Kidney glomerular epithelial cell (primary cell): ENCODE data around the gene TEX52.
A peak's percentile ranks its signal among the peaks of the same experiment; 100 is the strongest.
"Not testable (repeated sequence)": the region's sequence is repeated elsewhere in the genome, so short reads cannot be mapped to it uniquely, and the experiment has no call there.

Experiments
- DNase-seq: peaks from one replicate; lab custom pipeline; 2025; lab: John Stamatoyannopoulos, UW

The TEX52 gene

DNA sequence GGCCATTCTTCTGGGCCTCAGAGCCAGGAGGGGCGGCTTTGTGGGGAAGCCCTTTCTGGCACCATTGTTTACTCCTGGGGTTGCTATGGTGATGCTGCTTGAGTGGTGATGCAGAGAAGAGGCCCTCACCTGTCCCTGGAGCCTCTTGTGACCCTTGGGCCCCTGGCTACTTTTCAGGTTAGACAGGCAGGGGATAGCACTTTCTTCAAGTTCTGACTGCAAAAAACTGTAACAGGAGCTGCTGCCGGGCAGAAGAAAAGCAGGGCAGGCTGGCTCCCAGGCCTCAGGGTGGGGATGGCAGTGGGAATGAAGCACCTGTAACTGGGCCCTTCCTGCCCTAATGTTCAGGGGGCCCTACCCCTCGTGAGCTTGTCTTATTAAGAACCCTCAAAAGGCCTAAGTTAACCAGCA lies at the start of gene TEX52:
TEX52 (minus strand) TSS at position 19 of the 411 bp plus-strand sequence; CDS start at position 6, 13 bp downstream.
- DNase-seq = no peak

DNA sequence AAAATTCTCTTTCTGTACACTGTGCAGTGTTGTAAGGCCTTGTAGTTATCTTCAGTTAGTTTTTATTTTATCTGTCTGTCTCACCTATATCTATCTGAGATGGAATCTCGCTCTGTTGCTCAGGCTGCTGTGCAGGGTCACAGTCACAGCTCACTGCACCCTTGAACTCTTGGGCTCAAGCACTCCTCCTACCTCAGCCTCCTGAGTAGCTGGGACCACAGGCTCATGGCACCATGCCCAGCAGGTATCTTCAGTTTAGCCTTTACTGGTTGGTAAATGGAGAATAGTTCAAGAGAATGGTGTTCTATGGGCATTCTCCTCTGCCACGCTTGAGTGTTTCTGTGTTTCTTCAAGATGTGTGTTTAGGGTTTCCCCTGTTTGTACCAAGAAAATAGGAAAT lies 47.4 kb upstream of the TEX52 start:
- DNase-seq = peak; percentile 61

- no peak for DNase-seq
Measured at GRCh38 chr12:2902272-2902880, 45.5 kb upstream of the TEX52 start.

DNA sequence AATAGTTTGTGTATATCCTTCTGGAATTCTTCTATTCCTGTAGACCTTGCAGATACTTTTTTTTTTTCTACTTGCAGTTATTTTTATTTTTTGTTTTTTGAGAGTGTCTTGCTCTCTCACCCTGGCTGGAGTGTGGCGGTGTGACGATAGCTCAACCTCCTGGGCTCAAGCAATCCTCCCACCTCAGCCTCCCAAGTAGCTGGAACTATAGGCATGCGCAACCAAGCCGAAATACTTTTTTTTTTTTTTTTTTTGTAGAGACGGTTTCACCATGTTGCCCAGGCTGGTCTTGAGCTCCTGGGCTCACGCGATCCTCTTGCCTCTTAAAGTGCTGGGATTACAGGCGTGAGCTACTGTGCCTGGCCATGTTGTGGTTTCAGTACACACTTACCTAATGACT lies 43.8 kb upstream of the TEX52 start:
- DNase-seq = no peak

DNA sequence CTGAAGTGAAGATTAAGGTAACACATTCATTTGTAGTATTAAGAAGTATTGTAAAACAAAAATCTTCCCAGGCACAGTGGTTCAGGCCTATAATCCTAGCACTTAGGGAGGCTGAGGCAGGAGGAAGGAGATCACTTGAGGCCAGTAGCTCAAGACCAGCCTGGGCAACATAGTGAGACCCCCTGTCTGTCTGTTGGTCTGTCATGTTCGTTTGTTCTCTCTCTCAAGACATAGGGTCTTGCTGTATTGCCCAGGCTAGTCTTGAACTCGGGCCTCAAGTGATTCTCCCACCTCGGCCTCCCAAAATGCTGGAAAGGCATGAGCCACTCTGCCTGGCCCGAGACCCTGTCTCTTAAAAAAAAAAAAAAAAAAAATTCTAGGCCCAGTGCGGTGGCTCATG lies 40.6 kb upstream of the TEX52 start:
- no peak for DNase-seq

GRCh38 chr12:2895511-2895910 lies 38.7 kb upstream of the TEX52 start:
- DNase-seq = no peak

DNA sequence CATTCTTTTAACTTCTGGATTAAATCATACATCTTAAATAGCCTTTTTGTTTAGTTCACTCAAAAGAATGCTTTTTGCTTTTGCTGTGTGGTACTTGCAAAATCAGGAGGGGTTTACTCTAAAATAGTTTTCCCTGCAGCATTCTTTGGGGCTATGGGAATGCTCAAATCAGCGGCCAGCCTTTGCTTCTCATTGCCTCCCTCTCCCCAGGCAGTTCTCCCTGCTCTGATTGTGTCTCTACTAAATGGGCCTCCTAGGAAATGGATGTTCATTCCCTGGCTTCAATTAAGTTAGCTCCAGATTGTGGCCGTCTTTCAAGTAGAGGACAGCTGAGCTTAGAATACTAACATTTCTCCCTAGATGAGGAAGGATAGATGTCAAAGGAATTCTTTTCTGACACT lies 38.2 kb upstream of the TEX52 start:
- DNase-seq = no peak

DNA sequence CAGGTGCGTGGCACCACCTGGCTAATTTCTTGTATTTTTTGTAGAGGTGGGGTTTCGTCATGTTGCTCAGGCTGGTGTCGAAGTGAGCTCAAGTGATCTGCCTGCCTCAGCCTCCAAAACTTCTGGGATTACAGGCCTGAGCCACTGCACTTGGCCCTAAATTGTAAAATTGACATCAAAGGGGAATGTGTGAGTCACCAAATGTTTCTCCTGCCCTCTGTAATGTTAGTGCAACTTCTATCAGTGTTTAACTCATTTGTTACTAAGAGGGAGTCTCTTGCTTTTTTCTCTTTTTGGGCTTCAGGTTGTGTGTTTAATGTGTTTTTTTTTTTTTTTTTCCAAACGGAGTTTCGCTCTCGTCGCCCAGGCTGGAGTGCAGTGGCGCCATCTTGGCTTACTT lies 36.2 kb upstream of the TEX52 start:
- DNase-seq = peak; percentile 15

DNA sequence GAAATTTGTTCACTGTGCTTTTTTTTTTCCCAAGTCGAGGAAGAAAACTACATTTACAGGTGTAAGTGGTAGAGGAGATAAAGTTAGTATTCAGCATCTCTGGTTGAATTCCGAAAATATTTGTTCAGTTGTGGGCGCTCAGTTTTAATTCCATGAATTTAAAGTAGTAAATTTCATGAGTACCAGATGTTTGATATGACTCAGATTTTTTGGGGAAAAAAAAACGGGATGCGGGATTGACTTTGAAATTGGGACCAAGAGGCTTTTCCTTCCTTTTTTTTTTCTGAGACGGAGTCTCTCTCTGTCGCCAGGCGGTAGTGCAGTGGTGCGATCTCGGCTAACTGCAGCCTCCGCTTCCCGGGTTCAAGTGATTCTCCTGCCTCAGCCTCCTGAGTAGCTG lies 35.4 kb upstream of the TEX52 start:
- DNase-seq = no peak

GRCh38 chr12:2891240-2892053 lies 34.6 kb upstream of the TEX52 start:
- peak; percentile 23 for DNase-seq

DNA sequence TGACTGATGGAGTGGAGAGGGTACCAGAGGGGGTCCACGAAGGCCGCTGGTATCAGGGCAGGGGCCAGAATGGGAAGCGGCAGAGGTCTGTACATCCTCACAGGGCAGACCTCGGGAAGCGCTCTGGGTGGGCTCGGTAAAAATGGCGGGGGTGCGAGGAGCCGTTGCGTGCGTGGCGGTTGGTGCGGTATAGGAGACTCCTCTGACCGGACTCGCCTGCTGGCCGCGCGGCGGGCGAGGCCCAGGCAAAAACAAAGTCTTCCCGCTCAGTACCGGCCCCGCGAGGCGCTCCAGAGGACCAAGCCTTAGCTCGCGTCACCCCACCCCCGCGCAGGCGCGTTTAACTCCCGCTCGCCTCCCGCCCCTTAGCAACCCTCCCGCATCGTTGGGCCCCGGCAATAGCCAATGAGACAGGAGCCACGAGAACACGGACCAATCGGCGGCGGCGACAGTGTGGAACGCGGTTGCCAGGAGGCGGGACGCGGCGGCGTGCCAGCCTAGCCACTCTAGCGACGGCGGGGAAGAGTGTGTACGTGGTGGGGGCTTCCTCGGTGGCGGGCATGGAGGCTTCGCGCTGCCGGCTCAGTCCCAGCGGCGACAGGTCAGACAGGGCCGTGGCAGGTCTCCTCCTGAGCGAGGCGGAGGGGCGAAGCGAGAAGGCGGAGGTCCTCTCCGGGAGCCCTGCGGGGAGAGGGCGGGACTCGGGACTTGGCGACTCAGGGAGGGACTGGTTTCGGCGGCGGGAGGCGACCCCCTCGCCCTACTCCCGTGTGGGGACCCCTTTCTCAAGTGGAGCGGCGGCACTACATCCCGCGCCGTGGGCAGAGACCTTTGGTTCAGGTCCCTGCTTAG lies 33.8 kb upstream of the TEX52 start, which contains the start of gene TULP3:
TULP3 (plus strand) TSS at position 504 of the 852 bp plus-strand sequence; CDS start at position 561, 57 bp downstream.
- DNase-seq = peak; percentile 95

DNA sequence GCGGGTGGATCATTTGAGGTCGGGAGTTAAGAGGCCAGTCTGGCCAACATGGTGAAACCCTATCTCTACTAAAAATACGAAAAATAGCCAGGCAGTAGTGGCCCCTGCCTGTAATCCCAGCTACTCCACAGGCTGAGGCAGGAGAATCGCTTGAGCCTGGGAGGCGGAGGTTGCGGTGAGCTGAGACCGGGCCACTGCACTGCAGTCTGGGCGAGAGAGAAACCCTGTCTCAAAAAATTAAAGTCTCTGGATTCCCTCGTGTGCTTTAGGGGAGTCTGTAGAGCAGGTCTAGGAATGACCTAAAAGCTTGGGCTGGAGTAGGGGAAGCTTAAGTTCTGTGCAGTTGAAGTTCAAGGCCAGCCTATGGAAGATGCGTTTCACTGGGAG lies 33.2 kb upstream of the TEX52 start:
- no peak for DNase-seq

- no peak for DNase-seq
Measured at GRCh38 chr12:2886768-2887450, 30.1 kb upstream of the TEX52 start.

DNA sequence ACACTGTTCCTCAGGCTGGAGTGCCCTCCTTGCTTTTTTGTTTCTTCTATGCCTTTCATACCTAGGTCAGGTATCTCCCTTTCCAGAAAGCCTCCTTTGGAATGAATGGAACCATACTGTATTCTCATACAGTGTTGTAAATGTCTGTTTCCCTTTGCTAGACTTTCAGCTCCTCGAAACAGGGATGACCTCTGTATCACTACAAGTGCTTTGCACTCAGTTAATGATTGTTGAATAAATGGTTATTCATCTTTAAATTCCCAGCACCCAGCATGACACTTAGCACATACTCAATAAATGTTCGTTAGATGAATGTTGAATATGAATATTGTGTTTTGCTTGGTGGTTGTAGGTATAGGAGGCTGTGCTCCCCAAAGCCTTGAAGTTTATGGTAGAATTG lies 28.0 kb upstream of the TEX52 start:
- peak; percentile 13 for DNase-seq

DNA sequence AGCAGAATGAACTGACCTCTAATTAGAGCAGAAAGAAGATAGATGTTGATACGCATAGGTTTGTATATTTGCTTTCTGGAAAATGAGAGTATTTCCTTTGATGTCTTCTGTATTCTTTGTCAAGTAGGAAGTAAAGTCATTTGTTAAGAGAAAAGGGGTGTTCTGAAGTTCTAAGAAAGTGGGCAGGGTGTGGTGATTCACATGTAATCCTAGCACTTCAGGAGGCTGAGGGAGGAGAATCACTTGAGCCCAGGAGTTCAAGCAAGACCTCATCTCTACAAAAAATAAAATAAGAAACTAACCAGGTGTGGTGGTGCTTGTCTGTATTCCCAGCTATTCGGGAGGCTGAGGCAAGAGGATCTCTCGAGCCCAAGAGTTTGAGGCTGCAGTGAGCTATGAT lies 23.0 kb upstream of the TEX52 start:
- no peak for DNase-seq

- peak; percentile 17 for DNase-seq
Measured at GRCh38 chr12:2877953-2878732, 21.3 kb upstream of the TEX52 start.

DNA sequence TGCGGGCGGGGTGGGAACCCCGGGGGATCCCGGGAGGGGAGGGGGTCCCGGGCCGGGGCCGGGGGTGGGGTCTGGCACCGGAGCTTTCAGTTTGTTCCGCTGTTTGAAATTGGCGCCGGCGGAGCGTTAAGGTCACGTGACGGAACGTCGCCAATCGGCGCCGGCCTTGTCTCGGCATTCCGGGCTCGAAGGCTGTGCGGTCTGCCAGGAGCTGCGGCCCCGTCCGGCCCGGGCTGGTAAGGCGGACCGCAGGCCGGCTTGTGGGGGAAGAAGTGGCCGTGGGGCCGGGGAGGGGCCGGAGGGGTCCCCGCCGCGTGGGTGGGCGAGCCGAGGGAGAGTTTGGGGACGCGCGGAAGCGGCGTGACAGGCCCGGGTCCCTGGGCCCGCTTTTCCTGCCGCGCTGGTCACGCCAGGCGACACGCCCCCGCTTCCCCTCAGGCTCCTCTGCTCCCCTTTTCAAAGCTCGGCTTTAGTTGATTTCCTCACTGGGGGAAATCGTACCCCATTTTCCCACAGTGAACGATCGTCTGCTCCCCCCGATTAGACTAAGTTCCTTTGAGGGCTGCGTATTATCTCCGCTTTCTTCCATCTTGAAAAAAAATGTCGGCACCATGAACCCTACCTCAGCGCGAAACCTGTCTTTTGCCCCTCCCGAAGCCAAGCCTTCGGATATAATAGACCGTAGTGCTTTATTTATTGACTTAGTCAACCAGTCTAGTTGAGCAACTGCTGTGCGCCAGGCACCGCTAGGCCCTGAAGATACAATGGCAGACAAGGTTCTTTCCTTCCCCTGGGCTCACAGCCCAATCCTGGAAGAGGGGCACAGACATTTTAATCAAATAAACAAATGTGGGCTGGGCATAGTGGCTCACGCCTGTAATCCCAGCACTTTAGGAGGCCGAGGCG lies 20.5 kb upstream of the TEX52 start, which contains the start of the genes FOXM1 and RHNO1:
FOXM1 (minus strand) TSS at position 128 of the 906 bp plus-strand sequence. CDS start 2,696 bp downstream, outside the sequence.
RHNO1 (plus strand) TSS at position 177 of the 906 bp plus-strand sequence. CDS start 8,144 bp downstream, outside the sequence.
- DNase-seq = peak; percentile 73

- no peak for DNase-seq
Measured at GRCh38 chr12:2876431-2877046, 19.7 kb upstream of the TEX52 start.

DNA sequence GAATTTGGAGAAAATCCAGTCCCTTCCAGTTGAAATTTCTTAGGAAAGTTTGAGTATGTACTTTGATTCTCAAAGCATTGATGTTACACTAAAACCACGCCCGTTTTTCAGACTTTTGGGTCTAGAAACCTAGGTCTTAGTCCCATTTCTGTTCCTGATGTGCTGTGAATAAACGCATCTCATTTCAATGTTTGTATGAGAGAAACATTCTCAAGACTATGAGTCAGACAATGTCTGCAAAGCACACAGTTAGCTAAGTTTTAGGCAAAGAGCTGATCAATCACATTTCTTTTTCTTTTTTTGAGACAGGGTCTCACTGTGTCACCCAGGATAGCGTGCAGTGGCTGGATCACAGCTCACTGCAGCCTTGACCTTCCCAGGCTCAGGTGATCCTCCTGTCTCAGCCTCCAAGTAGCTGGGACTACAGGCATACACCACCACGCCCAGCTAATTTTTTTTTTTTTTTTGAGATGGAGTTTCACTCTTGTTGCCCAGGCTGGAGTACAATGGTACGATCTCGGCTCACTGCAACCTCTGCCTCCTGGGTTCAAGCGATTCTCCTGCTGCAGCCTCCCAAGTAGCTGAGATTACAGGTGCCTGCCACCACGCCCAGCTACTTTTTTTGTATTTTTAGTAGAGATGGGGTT lies 12.3 kb upstream of the TEX52 start:
- not testable (repeated sequence) for DNase-seq
